Endodermal cell (in vitro differentiated cells): ENCODE data around the gene IL18RAP. TPM values are rescaled to one million over a fixed set of nuclear protein-coding genes. Genes with fewer than 3 reads are reported as not detected.

ENCODE experiments used
- DNase-seq: peaks from one replicate; pipeline ENCODE4 v3.0.0-alpha.2; 2017
- H3K27ac ChIP-seq: 2 replicates; pipeline ENCODE4 v1.5.1; 2013; ENCODE audit warnings: mild to moderate bottlenecking, low read depth, low read length, moderate library complexity
- H3K27me3 ChIP-seq: 2 replicates; pipeline ENCODE4 v1.6.1; 2013; ENCODE audit warnings: mild to moderate bottlenecking, low read length, moderate library complexity; ENCODE audit not compliant: insufficient read depth, control insufficient read depth, poor library complexity, severe bottlenecking
- H3K36me3 ChIP-seq: 2 replicates; pipeline ENCODE4 v1.7.0; 2013; ENCODE audit warnings: mild to moderate bottlenecking, low read length, moderate library complexity; ENCODE audit not compliant: control insufficient read depth, insufficient read depth
- H3K4me1 ChIP-seq: one replicate; pipeline ENCODE4 v1.7.0; 2013; ENCODE audit warnings: low read length; ENCODE audit not compliant: control insufficient read depth, insufficient read depth
- H3K4me3 ChIP-seq: 2 replicates; pipeline ENCODE4 v1.5.1; 2013; ENCODE audit warnings: mild to moderate bottlenecking, low read length, moderate library complexity
- H3K9ac ChIP-seq: 2 replicates; pipeline ENCODE4 v1.6.1; 2013; ENCODE audit warnings: mild to moderate bottlenecking, low read length, moderate library complexity; ENCODE audit not compliant: poor library complexity, severe bottlenecking; ENCODE audit errors: extremely low read depth
- H3K9me3 ChIP-seq: 2 replicates; pipeline ENCODE4 v1.6.1; 2013; ENCODE audit warnings: mild to moderate bottlenecking, low read length, moderate library complexity; ENCODE audit not compliant: control insufficient read depth
- H3K27ac Mint-ChIP-seq: 2 replicates; pipeline ENCODE4 v1.8.0; 2020; ENCODE audit warnings: mixed read lengths
- H3K27me3 Mint-ChIP-seq: 2 replicates; pipeline ENCODE4 v1.8.0; 2021; ENCODE audit warnings: mild to moderate bottlenecking, mixed read lengths; ENCODE audit not compliant: insufficient read depth
- H3K36me3 Mint-ChIP-seq: 2 replicates; pipeline ENCODE4 v1.8.0; 2020; ENCODE audit warnings: low read depth, mixed read lengths
- H3K4me1 Mint-ChIP-seq: 2 replicates; pipeline ENCODE4 v1.8.0; 2020; ENCODE audit warnings: mixed read lengths
- H3K4me3 Mint-ChIP-seq: 2 replicates; pipeline ENCODE4 v1.8.0; 2020; ENCODE audit warnings: mild to moderate bottlenecking, moderate library complexity, mixed read lengths
- H3K9me3 Mint-ChIP-seq: 2 replicates; pipeline ENCODE4 v1.8.0; 2020; ENCODE audit warnings: mild to moderate bottlenecking, mixed read lengths
- CTCF ChIP-seq: fragments of 200-600 bp; sonication (generic); conservative IDR thresholded peaks from 2 replicates; pipeline ENCODE4 v1.5.0; 2021; ENCODE audit warnings: antibody characterized with exemption, mild to moderate bottlenecking
- WGBS, 2 experiments: methylation state at CpG; one replicate each; pipeline versions ENCODE4 v1.1.5 to v1.1.7; 2013; ENCODE audit warnings: missing lambda C conversion rate in 2 of 2, mixed read lengths in 1 of 2; ENCODE audit not compliant: insufficient coverage in 1 of 2, insufficient read length in 1 of 2; 5-methylcytosine and 5-hydroxymethylcytosine counted together
- total RNA-seq, 2 donors: library from RNA; stranded (reverse); fragmentation: NEBNext Ultra II Directional in 1 of 2; extraction: Animal tissue kit (Norgen Biotek cat#: 25700) in 1 of 2; gene quantifications; 2 replicates in 1 of 2; 3 replicates in 1 of 2; pipeline ENCODE4 v1.2.1, GENCODE V29; 2021

The IL18RAP gene
- total RNA-seq, 2 donors from 2014 or later, result 0.11 TPM; not detected in 1

GRCh38 chr2:102418421-102418961 lies 4.5 kb upstream of the IL18RAP start:
- H3K36me3 Mint-ChIP-seq, result no peaks in the 10 kb centered on the region
- 87 to 100% methylated on average over 1 to 2 of the region's 2 CpGs for WGBS, 2 experiments
- H3K27ac Mint-ChIP-seq, result no peak overlapping the region
- Histone ChIP-seq H3K9me3 (no peaks in the 10 kb centered on the region), H3K27me3 (no peaks in the 10 kb centered on the region), H3K36me3 (no peaks in the 10 kb centered on the region), H3K4me3 (no peak overlapping the region), H3K27ac (no peak overlapping the region), H3K4me1 (no peaks in the 10 kb centered on the region), H3K9ac (no peak overlapping the region)
- H3K27me3 Mint-ChIP-seq, result peaks cover 24% of the 10 kb centered on the region
- TF ChIP-seq CTCF, result no peak
- peaks cover 2% of the 10 kb centered on the region for H3K9me3 Mint-ChIP-seq
- no peaks in the 10 kb centered on the region for H3K4me1 Mint-ChIP-seq
- DNase-seq, result no peak
- no peak overlapping the region for H3K4me3 Mint-ChIP-seq

GRCh38 chr2:102420290-102420689 lies 2.7 kb upstream of the IL18RAP start:
- no peak for DNase-seq
- Mint-ChIP-seq H3K27ac (no peak overlapping the region), H3K4me1 (no peaks in the 10 kb centered on the region), H3K36me3 (no peaks in the 10 kb centered on the region), H3K9me3 (no peaks in the 10 kb centered on the region), H3K4me3 (no peak overlapping the region), H3K27me3 (peaks cover 24% of the 10 kb centered on the region)
- H3K36me3 ChIP-seq, result no peaks in the 10 kb centered on the region
- no peak overlapping the region for H3K27ac ChIP-seq
- H3K9ac ChIP-seq, result no peak overlapping the region
- H3K4me3 ChIP-seq, result no peak overlapping the region
- no peaks in the 10 kb centered on the region for H3K9me3 ChIP-seq
- no peak for TF ChIP-seq CTCF
- no peaks in the 10 kb centered on the region for H3K4me1 ChIP-seq
- WGBS, 2 experiments, result 90% methylated on average over 3 to 4 of the region's 4 CpGs
- H3K27me3 ChIP-seq, result peaks cover 8% of the 10 kb centered on the region

GRCh38 chr2:102421890-102422759 lies 835 bp upstream of the IL18RAP start:
- Histone ChIP-seq H3K9ac (no peak overlapping the region), H3K36me3 (no peaks in the 10 kb centered on the region), H3K4me1 (no peaks in the 10 kb centered on the region), H3K27ac (no peak overlapping the region), H3K27me3 (peaks cover 8% of the 10 kb centered on the region), H3K4me3 (no peak overlapping the region), H3K9me3 (no peaks in the 10 kb centered on the region)
- H3K4me1 Mint-ChIP-seq, result no peaks in the 10 kb centered on the region
- H3K9me3 Mint-ChIP-seq, result no peaks in the 10 kb centered on the region
- no peak for TF ChIP-seq CTCF
- 85 to 96% methylated on average over 3 to 5 of the region's 5 CpGs for WGBS, 2 experiments
- H3K36me3 Mint-ChIP-seq, result no peaks in the 10 kb centered on the region
- H3K4me3 Mint-ChIP-seq, result no peak overlapping the region
- H3K27ac Mint-ChIP-seq, result no peak overlapping the region
- DNase-seq, result no peak
- H3K27me3 Mint-ChIP-seq, result peaks cover 24% of the 10 kb centered on the region
